HEK293 (cell line): Measurements from ENCODE around the gene PCBP4.
A peak's percentile ranks its signal among the peaks of the same experiment; 100 is the strongest.

Source experiments
- CTCF ChIA-PET: fragments of 350-600 bp; formaldehyde crosslinking; extraction: SDS; loops from one replicate; lab custom pipeline; 2021; ENCODE audit warnings: antibody characterized with exemption; lab: Yijun Ruan, JAX
- POLR2A ChIA-PET: fragments of 300-600 bp; formaldehyde crosslinking; extraction: SDS; loops from one replicate; lab custom pipeline; 2020; ENCODE audit warnings: antibody characterized with exemption, inconsistent platforms; lab: Yijun Ruan, JAX
- H3K27ac ChIP-seq: fragments of 200-500 bp; sonication (Bioruptor generic); 2 replicates; pipeline ENCODE4 v1.5.1; 2014; ENCODE audit warnings: low read depth, low read length, control low read depth, inconsistent platforms; ENCODE audit errors: extremely low read depth
- H3K36me3 ChIP-seq, 2 experiments: fragments of 200-500 bp in 1 of 2; sonication (Bioruptor generic) in 1 of 2; 1 replicate in 1 of 2; 2 replicates in 1 of 2; pipeline ENCODE4 v1.5.1; 2014 to 2017; ENCODE audit warnings: inconsistent platforms in 2 of 2, low read length in 2 of 2; ENCODE audit not compliant: control insufficient read depth in 2 of 2, insufficient read depth in 1 of 2
- H3K4me1 ChIP-seq: fragments of 200-500 bp; sonication (Bioruptor generic); 2 replicates; pipeline ENCODE4 v1.5.1; 2014; ENCODE audit warnings: mild to moderate bottlenecking, low read length, inconsistent platforms; ENCODE audit not compliant: control insufficient read depth, insufficient read depth
- H3K4me3 ChIP-seq: 2 replicates; pipeline ENCODE4 v1.5.1; 2011; ENCODE audit warnings: low read depth, mild to moderate bottlenecking, control low read depth, low read length, moderate library complexity
- H3K9me3 ChIP-seq: fragments of 200-500 bp; sonication (Bioruptor generic); 2 replicates; pipeline ENCODE4 v1.5.1; 2014; ENCODE audit warnings: low read depth, low read length, inconsistent platforms; ENCODE audit not compliant: control insufficient read depth, insufficient read depth
- GLIS1 ChIP-seq: fragments of 450-650 bp; formaldehyde crosslinking; IDR thresholded peaks from 2 replicates; pipeline ENCODE4 v1.5.1; 2016; ENCODE audit warnings: missing biosample characterization, missing genetic modification characterization
- KLF1 ChIP-seq: fragments of 450-650 bp; formaldehyde crosslinking; IDR thresholded peaks from 2 replicates; pipeline ENCODE4 v1.5.1; 2016; ENCODE audit warnings: missing biosample characterization, missing genetic modification characterization
- KLF8 ChIP-seq: fragments of 450-650 bp; formaldehyde crosslinking; IDR thresholded peaks from 2 replicates; pipeline ENCODE4 v1.5.1; 2016; ENCODE audit warnings: missing biosample characterization, missing genetic modification characterization
- SALL2 ChIP-seq: fragments of 450-650 bp; formaldehyde crosslinking; IDR thresholded peaks from 2 replicates; pipeline ENCODE4 v1.5.0; 2017; ENCODE audit warnings: missing biosample characterization, mild to moderate bottlenecking, missing genetic modification characterization, borderline replicate concordance
- ZIC2 ChIP-seq: fragments of 450-650 bp; formaldehyde crosslinking; IDR thresholded peaks from 2 replicates; pipeline ENCODE4 v1.5.1; 2016; ENCODE audit warnings: missing biosample characterization, missing genetic modification characterization
- ZNF341 ChIP-seq: fragments of 450-650 bp; formaldehyde crosslinking; IDR thresholded peaks from 2 replicates; pipeline ENCODE4; 2016; ENCODE audit warnings: low read depth, missing biosample characterization, missing genetic modification characterization
- ZNF404 ChIP-seq: fragments of 450-650 bp; formaldehyde crosslinking; IDR thresholded peaks from 2 replicates; pipeline ENCODE4 v1.5.1; 2017; ENCODE audit warnings: missing biosample characterization, missing genetic modification characterization
- ZNF544 ChIP-seq: fragments of 450-650 bp; formaldehyde crosslinking; IDR thresholded peaks from 2 replicates; pipeline ENCODE4 v1.5.0; 2017; ENCODE audit warnings: missing biosample characterization, missing genetic modification characterization
- ZNF629 ChIP-seq: fragments of 450-650 bp; formaldehyde crosslinking; IDR thresholded peaks from 2 replicates; pipeline ENCODE4 v1.5.1; 2017; ENCODE audit warnings: missing biosample characterization, missing genetic modification characterization
- ZNF768 ChIP-seq: fragments of 450-650 bp; formaldehyde crosslinking; IDR thresholded peaks from 2 replicates; pipeline ENCODE4 v1.5.1; 2018; ENCODE audit warnings: missing biosample characterization, mild to moderate bottlenecking, missing genetic modification characterization
- ZSCAN5A ChIP-seq: fragments of 450-650 bp; formaldehyde crosslinking; IDR thresholded peaks from 2 replicates; pipeline ENCODE4 v1.5.1; 2016; ENCODE audit warnings: missing biosample characterization, missing genetic modification characterization
- TF ChIP-seq, protein P1 (sequence below): fragments of 450-650 bp; IDR thresholded peaks from 2 replicates; pipeline ENCODE4 v1.5.1; 2018; ENCODE audit warnings: missing biosample characterization, missing genetic modification characterization
- TF ChIP-seq, protein P2 (sequence below): fragments of 450-650 bp; formaldehyde crosslinking; IDR thresholded peaks from 2 replicates; pipeline ENCODE4 v1.5.1; 2016; ENCODE audit warnings: missing biosample characterization, missing genetic modification characterization
- TF ChIP-seq, protein P3 (sequence below): fragments of 450-650 bp; formaldehyde crosslinking; conservative IDR thresholded peaks from 2 replicates; pipeline ENCODE4 v1.5.1; 2016; ENCODE audit warnings: low read depth, missing biosample characterization, missing genetic modification characterization

Gene PCBP4

GRCh38 chr3:51937611-51938450 lies 29.4 kb downstream of the PCBP4 start:
- Histone ChIP-seq H3K9me3 (no peaks in the 10 kb centered on the region), H3K36me3 (peaks cover 0 to 58% of the 10 kb centered on the region in 2 experiments; a peak in 1 of 3 replicates), H3K4me3 (no peak overlapping the region), H3K4me1 (peaks cover 4% of the 10 kb centered on the region), H3K27ac (no peak overlapping the region)
- TF ChIP-seq ZIC2 (tag by site-specific recombination), result peak; percentile 79
- no peak for TF ChIP-seq SALL2 (tag by site-specific recombination)
- peak; percentile 69 for TF ChIP-seq GLIS1
- CTCF ChIA-PET, result interaction anchor here (0.6 kb wide), 1 partner anchor 11 kb away, joined by 6 read pairs; no protein-coding TSS in a partner anchor
- POLR2A ChIA-PET, result no interaction called here

DNA sequence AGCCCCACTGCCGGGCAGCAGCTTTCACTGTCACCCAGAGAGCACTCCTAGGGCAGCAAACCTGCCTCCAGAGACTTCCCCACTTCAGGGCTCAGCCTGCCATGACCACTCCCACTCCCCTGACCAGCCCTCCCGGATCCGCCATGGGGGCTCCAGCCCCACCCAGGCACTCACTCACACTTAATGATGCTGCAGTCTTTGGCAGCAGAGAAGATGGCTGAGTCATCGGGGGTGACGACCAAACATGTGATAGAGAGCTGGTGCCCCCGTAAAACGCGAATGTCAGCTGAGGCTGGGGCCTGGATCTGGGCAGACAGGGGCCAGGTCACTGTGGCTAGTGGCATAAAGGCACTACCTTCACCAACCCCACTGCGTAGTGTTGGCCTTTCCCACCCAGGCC lies 30.2 kb downstream of the PCBP4 start:
- Histone ChIP-seq H3K4me1 (no peaks in the 10 kb centered on the region; the same call in 1 of the 2 replicates), H3K36me3 (peaks cover 0 to 61% of the 10 kb centered on the region in 2 experiments; a peak in 1 of 3 replicates), H3K9me3 (no peaks in the 10 kb centered on the region), H3K4me3 (no peak overlapping the region), H3K27ac (no peak overlapping the region)
- no peak for TF ChIP-seq ZSCAN5A (tag by site-specific recombination)
- no peak for TF ChIP-seq ZNF768 (tag by site-specific recombination)
- TF ChIP-seq, protein P1, sequence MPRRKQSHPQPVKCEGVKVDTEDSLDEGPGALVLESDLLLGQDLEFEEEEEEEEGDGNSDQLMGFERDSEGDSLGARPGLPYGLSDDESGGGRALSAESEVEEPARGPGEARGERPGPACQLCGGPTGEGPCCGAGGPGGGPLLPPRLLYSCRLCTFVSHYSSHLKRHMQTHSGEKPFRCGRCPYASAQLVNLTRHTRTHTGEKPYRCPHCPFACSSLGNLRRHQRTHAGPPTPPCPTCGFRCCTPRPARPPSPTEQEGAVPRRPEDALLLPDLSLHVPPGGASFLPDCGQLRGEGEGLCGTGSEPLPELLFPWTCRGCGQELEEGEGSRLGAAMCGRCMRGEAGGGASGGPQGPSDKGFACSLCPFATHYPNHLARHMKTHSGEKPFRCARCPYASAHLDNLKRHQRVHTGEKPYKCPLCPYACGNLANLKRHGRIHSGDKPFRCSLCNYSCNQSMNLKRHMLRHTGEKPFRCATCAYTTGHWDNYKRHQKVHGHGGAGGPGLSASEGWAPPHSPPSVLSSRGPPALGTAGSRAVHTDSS (tag by site-specific recombination), result no peak
- 0 out of 2 replicates have a peak, but pooled peaks have one; percentile 17 for TF ChIP-seq KLF1
- no peak for TF ChIP-seq ZNF544 (tag by site-specific recombination)
- TF ChIP-seq, protein P2, sequence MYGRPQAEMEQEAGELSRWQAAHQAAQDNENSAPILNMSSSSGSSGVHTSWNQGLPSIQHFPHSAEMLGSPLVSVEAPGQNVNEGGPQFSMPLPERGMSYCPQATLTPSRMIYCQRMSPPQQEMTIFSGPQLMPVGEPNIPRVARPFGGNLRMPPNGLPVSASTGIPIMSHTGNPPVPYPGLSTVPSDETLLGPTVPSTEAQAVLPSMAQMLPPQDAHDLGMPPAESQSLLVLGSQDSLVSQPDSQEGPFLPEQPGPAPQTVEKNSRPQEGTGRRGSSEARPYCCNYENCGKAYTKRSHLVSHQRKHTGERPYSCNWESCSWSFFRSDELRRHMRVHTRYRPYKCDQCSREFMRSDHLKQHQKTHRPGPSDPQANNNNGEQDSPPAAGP (tag by site-specific recombination), result no peak
- TF ChIP-seq, protein P3, sequence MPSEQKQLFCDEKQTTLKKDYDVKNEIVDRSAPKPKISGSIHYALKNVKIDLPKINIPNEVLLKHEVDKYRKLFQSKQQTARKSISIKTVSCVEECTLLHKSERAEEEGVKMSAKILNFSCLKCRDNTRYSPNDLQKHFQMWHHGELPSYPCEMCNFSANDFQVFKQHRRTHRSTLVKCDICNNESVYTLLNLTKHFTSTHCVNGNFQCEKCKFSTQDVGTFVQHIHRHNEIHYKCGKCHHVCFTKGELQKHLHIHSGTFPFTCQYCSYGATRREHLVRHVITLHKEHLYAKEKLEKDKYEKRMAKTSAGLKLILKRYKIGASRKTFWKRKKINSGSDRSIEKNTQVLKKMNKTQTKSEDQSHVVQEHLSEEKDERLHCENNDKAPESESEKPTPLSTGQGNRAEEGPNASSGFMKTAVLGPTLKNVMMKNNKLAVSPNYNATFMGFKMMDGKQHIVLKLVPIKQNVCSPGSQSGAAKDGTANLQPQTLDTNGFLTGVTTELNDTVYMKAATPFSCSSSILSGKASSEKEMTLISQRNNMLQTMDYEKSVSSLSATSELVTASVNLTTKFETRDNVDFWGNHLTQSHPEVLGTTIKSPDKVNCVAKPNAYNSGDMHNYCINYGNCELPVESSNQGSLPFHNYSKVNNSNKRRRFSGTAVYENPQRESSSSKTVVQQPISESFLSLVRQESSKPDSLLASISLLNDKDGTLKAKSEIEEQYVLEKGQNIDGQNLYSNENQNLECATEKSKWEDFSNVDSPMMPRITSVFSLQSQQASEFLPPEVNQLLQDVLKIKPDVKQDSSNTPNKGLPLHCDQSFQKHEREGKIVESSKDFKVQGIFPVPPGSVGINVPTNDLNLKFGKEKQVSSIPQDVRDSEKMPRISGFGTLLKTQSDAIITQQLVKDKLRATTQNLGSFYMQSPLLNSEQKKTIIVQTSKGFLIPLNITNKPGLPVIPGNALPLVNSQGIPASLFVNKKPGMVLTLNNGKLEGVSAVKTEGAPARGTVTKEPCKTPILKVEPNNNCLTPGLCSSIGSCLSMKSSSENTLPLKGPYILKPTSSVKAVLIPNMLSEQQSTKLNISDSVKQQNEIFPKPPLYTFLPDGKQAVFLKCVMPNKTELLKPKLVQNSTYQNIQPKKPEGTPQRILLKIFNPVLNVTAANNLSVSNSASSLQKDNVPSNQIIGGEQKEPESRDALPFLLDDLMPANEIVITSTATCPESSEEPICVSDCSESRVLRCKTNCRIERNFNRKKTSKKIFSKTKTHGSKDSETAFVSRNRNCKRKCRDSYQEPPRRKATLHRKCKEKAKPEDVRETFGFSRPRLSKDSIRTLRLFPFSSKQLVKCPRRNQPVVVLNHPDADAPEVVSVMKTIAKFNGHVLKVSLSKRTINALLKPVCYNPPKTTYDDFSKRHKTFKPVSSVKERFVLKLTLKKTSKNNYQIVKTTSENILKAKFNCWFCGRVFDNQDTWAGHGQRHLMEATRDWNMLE (tag by site-specific recombination), result no peak
- peak; percentile 28; the same call in 1 of the 2 replicates for TF ChIP-seq ZNF629 (tag by site-specific recombination)
- TF ChIP-seq KLF8 (tag by site-specific recombination), result no peak
- no peak for TF ChIP-seq ZNF404 (tag by site-specific recombination)
- no peak for TF ChIP-seq ZNF341 (tag by site-specific recombination)
- ChIA-PET POLR2A (no interaction called here), CTCF (interaction anchor here (0.6 kb wide), 1 partner anchor 10 kb away, joined by 6 read pairs; no protein-coding TSS in a partner anchor)
